Common myeloid progenitor, CD34-positive (primary cell): Measurements from ENCODE around the gene MRTFB.

ENCODE experiments used
- CTCF ChIA-PET: fragments of 350-600 bp; sonication (Branson Sonifier 250); formaldehyde crosslinking; loops from one replicate; lab custom pipeline; 2021; ENCODE audit warnings: antibody characterized with exemption; lab: Charles Lee
- POLR2A ChIA-PET: fragments of 350-600 bp; sonication (Branson Sonifier 250); formaldehyde crosslinking; loops from one replicate; lab custom pipeline; 2021; ENCODE audit warnings: antibody characterized with exemption; lab: Charles Lee
- DNase-seq, 3 donors: peaks; one replicate each; pipeline versions ENCODE4 v3.0.0 to v3.0.0-alpha.2; 2013
- H3K27ac ChIP-seq, 2 experiments: 1 replicate in 1 of 2; 2 replicates in 1 of 2; pipeline ENCODE4 v1.7.0; 2013; ENCODE audit warnings: inconsistent platforms in 2 of 2, low read length in 2 of 2, mild to moderate bottlenecking in 2 of 2, low read depth in 1 of 2, moderate library complexity in 1 of 2; ENCODE audit not compliant: severe bottlenecking in 2 of 2, insufficient read depth in 1 of 2, poor library complexity in 1 of 2
- H3K27me3 ChIP-seq, 5 experiments: replicated peaks in 2 of 5; 1 replicate in 3 of 5; 2 replicates in 2 of 5; pipeline versions ENCODE4 v1.6.1 to v1.7.0; 2013; ENCODE audit warnings: low read length in 4 of 5, mild to moderate bottlenecking in 2 of 5, moderate library complexity in 2 of 5, inconsistent platforms in 1 of 5; ENCODE audit not compliant: insufficient read depth in 5 of 5, control insufficient read depth in 4 of 5
- H3K36me3 ChIP-seq, 4 experiments: 1 replicate in 2 of 4; 2 replicates in 2 of 4; pipeline versions ENCODE4 v1.6.1 to v1.7.0; 2013; ENCODE audit warnings: low read length in 3 of 4, control low read depth in 1 of 4, mild to moderate bottlenecking in 1 of 4; ENCODE audit not compliant: control insufficient read depth in 4 of 4, insufficient read depth in 4 of 4
- H3K4me1 ChIP-seq, 4 experiments: 1 replicate in 3 of 4; 2 replicates in 1 of 4; pipeline versions ENCODE4 v1.6.1 to v1.7.1; 2013; ENCODE audit warnings: low read length in 3 of 4, mild to moderate bottlenecking in 3 of 4, control low read depth in 1 of 4, inconsistent platforms in 1 of 4, moderate library complexity in 1 of 4; ENCODE audit not compliant: control insufficient read depth in 4 of 4, insufficient read depth in 4 of 4; ENCODE audit errors: control extremely low read depth in 1 of 4
- H3K4me3 ChIP-seq, 7 experiments: 1 replicate in 4 of 7; 2 replicates in 3 of 7; pipeline versions ENCODE4 v1.5.1 to v1.7.0; 2013; ENCODE audit warnings: mild to moderate bottlenecking in 7 of 7, low read length in 6 of 7, moderate library complexity in 6 of 7, inconsistent platforms in 2 of 7, low read depth in 2 of 7, control low read depth in 1 of 7; ENCODE audit not compliant: insufficient read depth in 4 of 7, control insufficient read depth in 1 of 7; ENCODE audit errors: extremely low read depth in 1 of 7
- H3K9me3 ChIP-seq, 5 experiments: 1 replicate in 4 of 5; 2 replicates in 1 of 5; pipeline versions ENCODE4 v1.6.1 to v1.7.1; 2013; ENCODE audit warnings: low read length in 4 of 5, mild to moderate bottlenecking in 2 of 5, inconsistent platforms in 1 of 5, low read depth in 1 of 5, moderate library complexity in 1 of 5; ENCODE audit not compliant: control insufficient read depth in 4 of 5, insufficient read depth in 2 of 5; ENCODE audit errors: control extremely low read depth in 1 of 5
- WGBS: methylation state at CpG from one replicate; pipeline ENCODE4 v1.1.5; 2013; ENCODE audit not compliant: insufficient coverage; 5-methylcytosine and 5-hydroxymethylcytosine counted together

MRTFB gene

DNA sequence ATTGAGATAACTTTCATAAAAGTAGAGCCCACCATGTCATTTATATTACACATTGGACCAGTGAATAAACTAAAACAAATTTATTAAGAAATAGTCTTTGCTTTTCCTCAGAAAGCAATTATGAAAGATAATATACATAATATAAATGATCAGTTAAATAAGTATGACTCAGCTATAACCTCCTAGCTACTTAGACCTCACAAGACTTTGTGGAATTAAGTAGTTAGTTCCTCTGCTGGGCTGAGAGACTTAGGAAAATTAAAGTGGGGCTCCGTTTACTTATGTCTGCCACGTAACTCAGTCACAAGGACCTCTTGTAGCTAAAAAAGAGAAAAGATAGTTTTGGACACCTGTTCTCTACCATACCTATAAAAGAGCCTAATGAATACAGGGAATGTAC, 76.9 kb downstream of the MRTFB start:
- CTCF ChIA-PET: no interaction called here
- POLR2A ChIA-PET: no interaction called here

DNA sequence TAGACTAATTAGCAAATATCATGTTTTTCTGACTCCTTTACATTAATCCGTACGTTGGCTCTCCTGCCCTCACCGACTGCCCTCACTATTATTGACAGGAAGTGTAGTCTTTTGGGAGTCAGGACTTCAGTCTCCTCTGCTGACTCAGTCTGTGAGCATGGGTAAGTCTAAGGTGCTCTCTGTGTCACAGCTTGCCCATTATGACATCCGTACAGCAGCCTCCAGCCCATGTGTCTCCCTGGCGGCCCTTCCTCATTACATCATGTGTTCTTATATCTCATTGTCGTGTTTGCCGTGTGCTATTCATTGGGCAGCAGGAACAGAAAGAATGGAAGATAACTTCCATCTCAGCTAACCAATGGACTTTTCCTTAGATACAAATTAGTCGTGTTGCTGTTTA, 77.5 kb downstream of the MRTFB start:
- ChIA-PET CTCF (no interaction called here), POLR2A (no interaction called here)
- Histone ChIP-seq H3K4me3 (no peak overlapping the region), H3K27ac (no peak overlapping the region), H3K36me3 (peaks cover 0 to 6% (median 2%) of the 10 kb centered on the region in 4 experiments), H3K4me1 (no peaks in the 10 kb centered on the region), H3K27me3 (no peaks in the 10 kb centered on the region), H3K9me3 (no peaks in the 10 kb centered on the region)
- DNase-seq: no peak
- WGBS: 100% methylated on average over 6 of the region's 8 CpGs

More for the DNA sequence above, 76.9 kb downstream of the MRTFB start:
- Histone ChIP-seq H3K36me3 (peaks cover 0 to 6% (median 2%) of the 10 kb centered on the region in 4 experiments), H3K9me3 (no peaks in the 10 kb centered on the region), H3K4me3 (no peak overlapping the region), H3K27me3 (no peaks in the 10 kb centered on the region), H3K4me1 (no peaks in the 10 kb centered on the region), H3K27ac (no peak overlapping the region)
- no peak for DNase-seq
- no CpG with 5 or more reads among the region's 2 CpGs for WGBS

DNA sequence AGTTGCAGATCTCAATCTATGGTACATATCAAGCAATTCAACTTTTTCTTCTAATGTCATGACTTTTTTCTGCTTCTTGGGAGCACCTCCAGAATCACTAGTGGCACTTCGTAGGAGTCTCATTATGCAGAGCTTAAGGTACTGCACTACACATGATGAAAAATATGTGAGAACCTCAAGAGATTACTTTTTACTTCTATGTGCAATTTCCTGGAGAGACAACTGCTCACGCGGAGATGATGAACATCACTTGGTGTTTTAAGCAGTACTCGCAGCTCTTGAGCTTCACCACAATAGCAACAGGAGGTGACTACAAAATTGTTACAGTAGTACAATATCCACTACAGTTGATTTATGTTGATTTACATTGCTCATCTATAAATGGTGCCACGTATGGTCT, 79.7 kb downstream of the MRTFB start:
- no peak overlapping the region for H3K4me3 ChIP-seq
- WGBS: 100% methylated on average over 3 of the region's 5 CpGs
- CTCF ChIA-PET: no interaction called here

DNA sequence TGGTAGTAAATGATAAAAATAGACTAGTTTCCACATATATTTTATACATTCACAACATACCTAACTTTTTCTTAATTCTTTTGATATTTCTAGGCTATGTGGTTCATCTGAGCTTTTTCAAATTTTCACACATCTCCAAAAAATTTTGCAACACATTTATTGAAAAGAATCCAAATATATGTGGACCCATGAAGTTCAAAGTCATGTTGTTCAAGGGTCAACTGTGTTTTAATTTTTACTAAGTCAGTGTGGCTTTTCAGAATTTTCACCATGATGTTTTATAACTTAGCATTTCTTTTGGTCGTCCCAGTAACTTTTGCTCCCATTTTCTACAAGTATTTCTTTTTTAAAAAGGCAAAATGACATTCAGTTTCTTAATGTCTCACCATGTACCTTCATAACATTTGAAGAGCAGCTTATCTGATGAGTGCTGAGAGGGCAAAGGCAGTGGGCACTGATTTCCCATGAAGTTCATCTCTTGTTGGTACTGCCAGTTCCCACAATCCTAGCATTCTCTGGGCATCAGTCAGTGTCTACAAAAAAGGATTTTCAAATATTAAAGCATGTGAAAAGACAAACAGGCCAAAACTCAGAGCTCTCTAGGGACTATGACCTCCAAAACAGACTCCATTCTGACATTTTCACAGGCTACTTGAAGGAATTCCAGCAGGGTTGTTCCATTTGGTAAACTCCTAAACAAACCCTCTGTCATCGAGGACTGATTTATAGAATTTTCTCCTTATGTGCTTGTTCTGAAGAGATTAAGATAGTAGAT, 80.3 kb downstream of the MRTFB start:
- H3K36me3 ChIP-seq: peaks cover 0 to 4% (median under 1%) of the 10 kb centered on the region in 4 experiments
- H3K4me3 ChIP-seq: no peak overlapping the region
- H3K27me3 ChIP-seq: no peaks in the 10 kb centered on the region
- DNase-seq: no peak
- WGBS: 100% methylated on average over 1 of the region's 2 CpGs
- no peaks in the 10 kb centered on the region for H3K9me3 ChIP-seq
- POLR2A ChIA-PET: no interaction called here
- H3K27ac ChIP-seq: no peak overlapping the region
- no peaks in the 10 kb centered on the region for H3K4me1 ChIP-seq
- CTCF ChIA-PET: no interaction called here

More for the DNA sequence above, 79.7 kb downstream of the MRTFB start:
- H3K9me3 ChIP-seq: no peaks in the 10 kb centered on the region
- no peaks in the 10 kb centered on the region for H3K27me3 ChIP-seq
- DNase-seq: no peak
- no peaks in the 10 kb centered on the region for H3K4me1 ChIP-seq
- no peak overlapping the region for H3K27ac ChIP-seq
- H3K36me3 ChIP-seq: peaks cover 0 to 4% (median under 1%) of the 10 kb centered on the region in 4 experiments
- POLR2A ChIA-PET: no interaction called here

DNA sequence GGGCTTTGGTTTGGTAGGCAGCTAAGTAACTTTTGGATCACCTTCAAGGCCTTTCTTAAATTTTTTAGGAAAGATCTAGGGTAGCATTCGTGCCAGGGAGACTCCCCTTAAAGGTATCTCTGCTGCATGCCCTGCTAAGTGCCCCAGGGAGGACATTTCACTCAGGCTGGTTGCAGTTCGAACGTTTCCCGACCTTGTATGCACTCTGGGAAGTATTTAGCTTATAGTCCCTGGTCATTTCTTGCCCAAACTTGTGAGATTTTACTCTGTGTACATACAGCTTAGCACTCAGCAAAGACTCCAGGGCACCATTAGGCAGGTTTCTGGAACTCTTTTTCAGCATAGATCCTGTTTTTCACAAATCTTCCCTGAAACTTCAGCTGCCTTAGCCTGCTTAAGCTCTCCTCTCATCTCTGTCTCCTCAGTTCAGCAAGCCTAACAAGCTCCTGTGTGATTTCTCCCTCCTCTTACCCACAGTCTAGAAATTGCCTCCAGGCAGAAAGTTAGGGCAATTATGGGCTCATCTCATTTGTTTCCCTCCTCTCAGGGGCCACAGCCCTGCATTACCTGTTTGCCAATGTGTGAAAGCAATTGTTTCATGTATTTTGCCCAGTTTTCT, 84.6 kb downstream of the MRTFB start:
- ChIA-PET CTCF (no interaction called here), POLR2A (no interaction called here)
- no peaks in the 10 kb centered on the region for H3K9me3 ChIP-seq
- WGBS: 96% methylated on average over 4 of the region's 4 CpGs
- peaks cover 0 to 2% (median under 1%) of the 10 kb centered on the region in 4 experiments for H3K36me3 ChIP-seq
- H3K4me3 ChIP-seq: no peak overlapping the region
- H3K27ac ChIP-seq: no peak overlapping the region
- DNase-seq: no peak
- no peaks in the 10 kb centered on the region for H3K27me3 ChIP-seq
- no peaks in the 10 kb centered on the region for H3K4me1 ChIP-seq

DNA sequence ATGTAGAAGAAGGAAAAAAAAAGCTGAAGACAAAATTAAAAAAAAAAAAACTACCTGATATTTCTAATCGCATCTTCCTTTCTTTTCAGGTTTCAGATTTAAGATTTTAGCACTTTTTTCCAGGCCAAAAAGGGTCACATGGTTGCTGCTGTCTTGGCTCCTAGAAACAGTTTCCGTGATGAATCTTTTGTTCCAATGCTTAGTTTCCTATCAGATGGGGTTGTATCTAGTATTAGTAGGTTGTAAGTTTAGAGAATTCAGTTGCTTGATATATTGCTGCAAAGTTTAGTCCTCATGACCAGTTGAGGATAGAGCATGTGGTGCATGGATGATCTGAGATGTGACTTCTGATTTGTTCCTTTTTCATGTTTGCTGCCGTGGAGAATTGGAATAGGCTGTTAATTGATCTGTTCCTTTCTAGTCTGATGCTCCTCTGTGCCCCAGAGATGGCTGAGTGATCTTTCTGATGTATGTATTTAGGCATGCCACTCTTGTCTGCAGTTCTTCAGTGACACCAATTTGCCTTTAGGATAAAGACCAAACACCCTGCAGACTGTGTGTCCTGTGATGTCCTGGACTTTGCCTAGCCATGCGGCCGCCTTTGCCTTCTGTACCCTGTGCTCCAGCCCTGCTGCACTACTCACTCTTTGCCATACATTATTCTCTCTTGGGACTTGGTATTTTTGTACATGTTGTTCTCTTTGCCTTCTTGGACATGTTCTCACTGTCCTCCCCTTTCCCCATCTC, 94.0 kb downstream of the MRTFB start:
- ChIA-PET POLR2A (no interaction called here), CTCF (no interaction called here)
- 100% methylated on average over 4 of the region's 5 CpGs for WGBS
- Histone ChIP-seq H3K9me3 (no peaks in the 10 kb centered on the region), H3K4me1 (peaks cover 0 to 12% (median 7%) of the 10 kb centered on the region in 4 experiments), H3K4me3 (no peak overlapping the region), H3K36me3 (no peaks in the 10 kb centered on the region), H3K27ac (no peak overlapping the region), H3K27me3 (no peaks in the 10 kb centered on the region)
- no peak for DNase-seq

DNA sequence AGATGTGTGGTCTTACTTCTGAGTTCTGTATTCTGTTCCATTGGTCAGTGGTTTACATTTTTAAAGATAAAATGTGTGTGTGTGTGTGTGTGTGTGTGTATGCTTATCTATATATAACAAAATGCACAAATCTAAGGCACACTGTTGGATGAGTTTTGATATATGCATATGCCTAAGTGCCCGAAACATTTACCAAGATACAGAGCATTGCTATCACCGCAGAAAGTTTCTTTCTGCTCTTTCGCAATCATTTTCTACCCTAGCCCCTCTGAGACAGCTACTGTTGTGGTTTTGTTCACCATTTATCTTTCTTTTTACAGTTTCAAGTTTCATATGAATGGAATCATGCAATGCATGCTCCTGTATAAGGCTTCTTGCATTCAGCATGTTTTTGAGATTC, 97.0 kb downstream of the MRTFB start:
- DNase-seq: peak in 2 of 3 donors; percentile 37 to 46
- POLR2A ChIA-PET: no interaction called here
- WGBS: no CpG with 5 or more reads among the region's 3 CpGs
- H3K27me3 ChIP-seq: no peaks in the 10 kb centered on the region
- H3K4me1 ChIP-seq: peaks cover 0 to 6% (median 2%) of the 10 kb centered on the region in 4 experiments
- H3K4me3 ChIP-seq: no peak overlapping the region
- H3K27ac ChIP-seq: no peak overlapping the region
- H3K36me3 ChIP-seq: no peaks in the 10 kb centered on the region
- CTCF ChIA-PET: no interaction called here
- H3K9me3 ChIP-seq: peaks cover 0 to 4% (median 0%) of the 10 kb centered on the region in 5 experiments
